Erythroblast (primary cell): ENCODE data around the gene PRPF18.

ENCODE experiments used
- GATA1 ChIP-seq: IDR thresholded peaks from 2 replicates; pipeline ENCODE4 v1.6.1; 2011; ENCODE audit warnings: low read depth, mild to moderate bottlenecking, control low read depth, low read length, moderate library complexity
- POLR2A ChIP-seq: IDR thresholded peaks from 2 replicates; pipeline ENCODE4 v1.6.1; 2011; ENCODE audit warnings: mild to moderate bottlenecking, low read length

DNA sequence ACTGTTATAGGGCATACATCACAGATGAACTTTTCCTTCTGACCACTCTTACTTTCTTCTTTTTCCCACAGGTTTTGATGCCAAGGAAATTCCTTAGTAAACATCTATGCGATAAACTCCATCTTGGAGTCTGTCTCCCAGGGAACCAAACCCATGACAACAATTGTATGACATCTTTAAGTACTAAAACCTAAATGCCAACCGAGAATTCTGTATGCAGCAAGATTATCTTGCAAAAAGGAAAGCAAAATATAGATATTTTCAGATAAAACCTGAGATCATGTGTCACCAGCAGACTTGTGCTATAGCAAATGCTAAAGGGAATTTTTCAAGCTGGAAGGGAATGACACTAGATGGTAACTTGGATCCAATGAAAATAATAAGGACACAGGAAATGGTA is 36.0 kb upstream of the PRPF18 start:
- TF ChIP-seq POLR2A = no peak
- TF ChIP-seq GATA1 = no peak
